Activated naive CD4-positive, alpha-beta T cell treated with anti-CD3 and anti-CD28 coated beads, Interleukin-2, amount 50 U/mL, for 24 hours (primary cell): ENCODE data around the gene BORCS6.
A peak's percentile ranks its signal among the peaks of the same experiment; 100 is the strongest.

Experiments used
- H3K27ac Mint-ChIP-seq: one replicate; pipeline ENCODE4 v1.8.0; 2021; ENCODE audit warnings: mild to moderate bottlenecking, mixed read lengths
- H3K27me3 Mint-ChIP-seq: one replicate; pipeline ENCODE4 v1.8.0; 2021; ENCODE audit warnings: mixed read lengths
- H3K36me3 Mint-ChIP-seq: one replicate; pipeline ENCODE4 v1.8.0; 2021; ENCODE audit warnings: mixed read lengths
- H3K4me1 Mint-ChIP-seq: one replicate; pipeline ENCODE4 v1.8.0; 2021; ENCODE audit warnings: mixed read lengths
- H3K4me3 Mint-ChIP-seq: one replicate; pipeline ENCODE4 v1.8.0; 2021; ENCODE audit warnings: mild to moderate bottlenecking, mixed read lengths
- H3K9me3 Mint-ChIP-seq: one replicate; pipeline ENCODE4 v1.8.0; 2021; ENCODE audit warnings: mixed read lengths

BORCS6 gene

GRCh38 chr17:8145811-8146210 is 44.2 kb downstream of the BORCS6 start:
- H3K4me3 Mint-ChIP-seq, result no peak overlapping the region
- H3K27me3 Mint-ChIP-seq, result no peaks in the 10 kb centered on the region
- peaks cover 22% of the 10 kb centered on the region for H3K4me1 Mint-ChIP-seq
- H3K9me3 Mint-ChIP-seq, result no peaks in the 10 kb centered on the region
- peaks cover 14% of the 10 kb centered on the region for H3K36me3 Mint-ChIP-seq
- no peak overlapping the region for H3K27ac Mint-ChIP-seq

DNA sequence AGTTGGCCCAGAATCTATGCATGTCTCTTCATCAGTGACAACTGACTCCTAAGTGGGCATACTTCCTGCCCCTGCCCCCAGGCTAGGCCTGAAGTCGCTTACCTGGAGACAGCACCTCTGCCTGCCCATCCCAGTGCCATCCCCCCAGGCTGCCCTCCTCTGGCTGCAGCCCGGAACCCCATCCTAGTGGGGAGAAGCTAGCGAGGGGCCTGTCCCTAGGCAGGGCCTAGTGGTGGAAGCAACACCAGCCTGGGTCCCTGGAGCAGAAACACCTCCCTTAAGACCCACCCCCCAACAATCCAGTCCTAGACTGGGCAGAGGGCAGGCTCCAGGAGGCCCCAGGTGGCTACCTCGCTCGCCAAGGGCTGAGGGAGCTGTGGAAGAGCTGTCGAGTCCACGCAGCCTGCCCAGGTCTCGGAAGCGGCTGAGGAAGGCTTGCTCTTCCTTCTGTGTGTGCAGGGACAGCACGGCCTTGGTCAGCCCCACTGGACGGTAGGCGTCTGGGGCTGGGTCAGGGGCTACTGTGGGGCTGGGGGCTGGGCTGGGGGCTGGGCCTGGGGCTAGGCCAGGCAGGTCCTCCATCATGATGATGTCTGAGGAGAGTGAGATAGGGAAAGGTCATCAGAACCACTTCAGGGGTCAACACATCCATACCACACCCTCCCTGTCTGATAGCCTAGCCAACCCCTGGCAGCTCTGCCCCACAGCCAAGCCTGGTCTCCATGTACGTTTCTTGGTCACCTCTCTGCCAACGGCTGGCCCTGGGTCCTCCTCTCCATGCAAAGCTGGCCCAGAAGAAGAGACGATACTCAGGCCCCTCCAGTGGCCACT is 45.4 kb downstream of the BORCS6 start:
- Mint-ChIP-seq H3K4me1 (peaks cover 10% of the 10 kb centered on the region), H3K36me3 (peaks cover 14% of the 10 kb centered on the region), H3K9me3 (no peaks in the 10 kb centered on the region), H3K27ac (peak overlapping the region; percentile 41), H3K27me3 (no peaks in the 10 kb centered on the region), H3K4me3 (no peak overlapping the region)

- Mint-ChIP-seq H3K4me1 (peaks cover 6% of the 10 kb centered on the region), H3K36me3 (peaks cover 14% of the 10 kb centered on the region), H3K9me3 (no peaks in the 10 kb centered on the region), H3K4me3 (no peak overlapping the region), H3K27ac (peak overlapping the region; percentile 77), H3K27me3 (no peaks in the 10 kb centered on the region)
These were observed 46.2 kb downstream of the BORCS6 start for GRCh38 chr17:8143581-8144400.

DNA sequence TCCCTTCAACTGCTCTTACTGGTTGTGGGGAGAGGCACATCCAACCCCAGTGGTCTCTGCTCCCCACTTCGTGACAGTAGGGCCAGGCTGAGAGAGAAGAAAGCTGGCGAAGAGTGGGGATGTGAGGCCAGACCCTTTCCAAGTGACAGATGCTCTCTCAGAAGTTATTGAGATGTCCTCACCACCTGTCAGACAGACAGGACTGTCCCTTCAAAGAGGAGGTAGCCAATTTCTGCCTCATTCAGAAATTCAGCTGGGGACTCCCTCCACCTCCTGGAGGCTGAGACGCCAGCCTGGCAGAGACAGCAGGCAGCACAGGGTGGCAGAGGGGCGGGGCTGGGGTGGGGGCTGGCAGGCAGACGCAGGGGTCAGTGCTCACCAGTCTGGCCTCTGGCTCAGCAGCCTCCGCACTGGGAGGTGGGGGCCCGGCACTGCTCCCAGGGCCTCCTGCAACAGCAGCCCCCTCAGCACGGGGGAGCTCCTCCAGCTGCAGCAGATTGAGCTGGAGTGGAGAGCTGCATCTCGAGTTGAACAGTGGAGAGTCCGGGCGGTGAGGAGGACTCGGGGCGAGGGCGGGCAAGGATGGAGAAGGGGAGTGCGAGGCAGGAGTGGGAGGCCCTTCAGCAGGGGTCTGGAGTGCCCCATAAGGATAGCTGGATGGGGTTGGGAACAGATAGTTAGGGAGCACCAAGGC is 46.9 kb downstream of the BORCS6 start:
- Mint-ChIP-seq H3K4me1 (peaks cover 6% of the 10 kb centered on the region), H3K4me3 (no peak overlapping the region), H3K36me3 (peaks cover 10% of the 10 kb centered on the region), H3K27ac (no peak overlapping the region), H3K27me3 (no peaks in the 10 kb centered on the region), H3K9me3 (no peaks in the 10 kb centered on the region)

GRCh38 chr17:8142158-8142886 is 47.7 kb downstream of the BORCS6 start:
- Mint-ChIP-seq H3K4me1 (peaks cover 6% of the 10 kb centered on the region), H3K27me3 (no peaks in the 10 kb centered on the region), H3K4me3 (no peak overlapping the region), H3K27ac (no peak overlapping the region), H3K9me3 (no peaks in the 10 kb centered on the region), H3K36me3 (peaks cover 8% of the 10 kb centered on the region)

- H3K27ac Mint-ChIP-seq, result peak overlapping the region; percentile 30
- no peaks in the 10 kb centered on the region for H3K27me3 Mint-ChIP-seq
- H3K9me3 Mint-ChIP-seq, result no peaks in the 10 kb centered on the region
- peaks cover 6% of the 10 kb centered on the region for H3K36me3 Mint-ChIP-seq
- H3K4me1 Mint-ChIP-seq, result peaks cover 4% of the 10 kb centered on the region
- no peak overlapping the region for H3K4me3 Mint-ChIP-seq
These were observed 48.2 kb downstream of the BORCS6 start for GRCh38 chr17:8141741-8142140.

DNA sequence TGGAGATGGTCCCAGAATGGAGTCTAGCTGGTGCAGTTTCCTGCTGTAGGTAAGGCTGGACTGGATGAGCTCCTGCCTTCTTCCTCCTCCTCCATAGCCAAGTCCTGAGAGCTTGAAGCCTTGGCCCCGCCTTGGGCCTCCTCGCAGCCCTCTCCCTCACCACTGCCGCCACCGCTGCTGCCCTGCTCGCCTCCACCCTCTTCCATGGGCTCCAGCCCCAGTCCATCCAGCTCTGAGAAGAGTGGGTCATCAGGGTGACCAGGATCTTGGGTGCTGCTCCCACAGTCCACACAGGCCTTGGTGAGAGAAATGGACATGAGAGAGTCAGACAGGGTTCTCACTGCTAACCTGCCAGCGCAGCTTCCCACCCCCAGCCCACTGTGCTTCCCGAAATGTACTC is 48.9 kb downstream of the BORCS6 start:
- Mint-ChIP-seq H3K9me3 (no peaks in the 10 kb centered on the region), H3K4me3 (no peak overlapping the region), H3K4me1 (no peaks in the 10 kb centered on the region), H3K27me3 (no peaks in the 10 kb centered on the region), H3K36me3 (no peaks in the 10 kb centered on the region), H3K27ac (no peak overlapping the region)

- no peaks in the 10 kb centered on the region for H3K27me3 Mint-ChIP-seq
- no peaks in the 10 kb centered on the region for H3K9me3 Mint-ChIP-seq
- H3K27ac Mint-ChIP-seq, result no peak overlapping the region
- no peak overlapping the region for H3K4me3 Mint-ChIP-seq
- no peaks in the 10 kb centered on the region for H3K4me1 Mint-ChIP-seq
- no peaks in the 10 kb centered on the region for H3K36me3 Mint-ChIP-seq
These were observed 49.6 kb downstream of the BORCS6 start for GRCh38 chr17:8140065-8141029.

DNA sequence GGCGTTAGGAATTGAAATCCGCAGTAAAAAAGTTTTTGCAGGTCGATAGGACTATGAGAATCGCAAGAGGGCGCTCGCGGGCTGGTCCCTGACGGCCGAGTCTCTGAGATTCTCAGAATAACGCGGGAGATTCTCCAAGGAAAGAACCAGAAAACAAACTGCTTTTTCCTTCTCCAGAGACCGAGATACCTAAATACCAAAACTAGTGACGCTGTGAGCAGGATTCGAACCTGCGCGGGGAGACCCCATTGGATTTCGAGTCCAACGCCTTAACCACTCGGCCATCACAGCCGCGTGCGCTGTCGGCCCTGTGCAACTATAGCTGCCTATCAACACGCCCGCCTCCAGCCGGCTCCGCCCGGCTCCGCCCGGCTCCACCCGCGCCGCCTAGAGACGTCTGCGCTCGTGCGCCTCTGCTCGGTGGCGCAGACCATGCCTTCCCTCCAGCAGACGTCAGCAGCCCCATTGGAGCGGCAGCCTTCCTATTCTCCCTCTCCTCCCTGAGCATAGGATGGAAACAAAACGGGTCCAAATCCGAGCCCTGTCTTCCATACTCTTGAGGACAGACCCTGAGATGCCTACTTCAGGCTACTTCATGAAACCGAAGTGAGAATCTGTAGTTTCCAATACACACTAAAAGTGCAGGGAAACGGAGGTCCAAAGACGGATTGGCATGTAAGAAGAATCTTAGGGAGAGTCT is 51.2 kb downstream of the BORCS6 start:
- Mint-ChIP-seq H3K27me3 (no peaks in the 10 kb centered on the region), H3K4me1 (no peaks in the 10 kb centered on the region), H3K36me3 (no peaks in the 10 kb centered on the region), H3K27ac (no peak overlapping the region), H3K4me3 (no peak overlapping the region), H3K9me3 (no peaks in the 10 kb centered on the region)

GRCh38 chr17:8138374-8138671 is 51.7 kb downstream of the BORCS6 start:
- Mint-ChIP-seq H3K27me3 (no peaks in the 10 kb centered on the region), H3K9me3 (no peaks in the 10 kb centered on the region), H3K27ac (no peak overlapping the region), H3K4me3 (no peak overlapping the region), H3K36me3 (no peaks in the 10 kb centered on the region), H3K4me1 (no peaks in the 10 kb centered on the region)
